GM20000 (cell line): ENCODE data around the gene ZNF609.

Source experiments
- DNase-seq: peaks from one replicate; pipeline ENCODE4 v3.0.0; 2012; ENCODE audit warnings: low spot score
- CTCF ChIP-seq: IDR thresholded peaks from 2 replicates; pipeline ENCODE4 v1.5.1; 2012; ENCODE audit warnings: mild to moderate bottlenecking, control low read depth; ENCODE audit errors: extremely low read depth, missing control alignments

ZNF609 gene

GRCh38 chr15:64429448-64429847 is 30.9 kb upstream of the ZNF609 start:
- DNase-seq: no peak
- no peak for TF ChIP-seq CTCF

DNA sequence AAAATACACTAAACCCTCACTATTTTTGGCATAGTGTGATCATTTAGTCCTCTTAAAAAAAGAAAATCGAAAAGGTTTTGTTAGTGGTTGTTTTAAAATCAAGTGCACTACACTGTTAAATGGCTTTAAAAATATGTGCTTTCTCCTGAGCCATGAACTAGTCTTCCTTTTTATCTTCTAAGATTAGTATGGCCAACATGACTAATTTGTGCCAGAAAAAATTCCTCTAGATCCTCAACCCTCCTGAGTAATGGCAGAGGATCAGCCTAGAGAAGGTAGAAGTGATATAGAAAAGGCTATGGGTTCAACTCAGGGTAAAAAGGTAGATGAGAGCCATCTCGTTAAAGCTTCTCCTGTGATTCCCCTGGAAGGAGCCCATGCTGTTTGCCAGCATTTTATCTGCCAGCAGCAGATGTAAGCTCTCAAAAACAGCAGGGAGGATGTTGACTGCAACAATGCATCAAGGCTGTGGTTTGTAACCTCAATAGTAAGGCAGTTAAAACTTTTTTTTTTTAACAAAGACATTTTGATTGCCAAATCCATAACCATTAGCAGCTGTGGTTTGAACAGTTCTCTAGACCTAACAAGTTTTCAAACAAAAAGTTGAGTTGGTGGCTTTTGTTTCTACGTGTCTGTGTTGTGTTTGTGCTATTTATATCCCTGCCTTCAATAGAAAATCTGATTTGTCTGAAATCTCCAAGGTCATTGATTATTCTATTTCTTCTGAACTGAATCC is 30.2 kb upstream of the ZNF609 start:
- no peak for TF ChIP-seq CTCF
- DNase-seq: peak; percentile 24

DNA sequence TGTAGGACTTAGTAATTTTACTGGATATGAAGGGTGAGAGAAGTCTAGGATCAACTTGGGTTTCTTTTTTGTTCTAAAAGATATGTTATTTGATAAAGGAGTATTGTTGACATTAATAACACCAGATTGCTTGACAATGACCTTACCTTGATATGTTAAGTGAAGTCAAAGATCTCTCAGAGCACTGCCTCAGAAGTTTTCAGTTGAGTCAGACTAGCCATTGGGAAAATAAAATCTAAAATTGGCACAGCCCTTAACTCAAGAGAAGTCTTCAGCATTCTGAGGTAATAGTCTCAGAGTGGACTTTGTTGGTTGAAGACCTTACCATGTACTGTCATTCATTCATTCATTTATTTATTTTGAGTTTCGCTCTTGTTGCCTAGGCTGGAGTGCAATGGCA is 22.4 kb upstream of the ZNF609 start:
- no peak for TF ChIP-seq CTCF
- DNase-seq: no peak

GRCh38 chr15:64438653-64439447 is 21.5 kb upstream of the ZNF609 start:
- TF ChIP-seq CTCF: no peak
- no peak for DNase-seq

- DNase-seq: no peak
- no peak for TF ChIP-seq CTCF
Observed at GRCh38 chr15:64441852-64442251, 18.5 kb upstream of the ZNF609 start.

GRCh38 chr15:64443016-64443415 is 17.4 kb upstream of the ZNF609 start:
- TF ChIP-seq CTCF: no peak
- DNase-seq: no peak
